SKM-1 (cell line): Measurements from ENCODE around the gene AMER3.

Experiments
- DNase-seq: peaks from one replicate; lab custom pipeline; 2025; ENCODE audit not compliant: unreplicated experiment; lab: John Stamatoyannopoulos, UW

AMER3 gene

DNA sequence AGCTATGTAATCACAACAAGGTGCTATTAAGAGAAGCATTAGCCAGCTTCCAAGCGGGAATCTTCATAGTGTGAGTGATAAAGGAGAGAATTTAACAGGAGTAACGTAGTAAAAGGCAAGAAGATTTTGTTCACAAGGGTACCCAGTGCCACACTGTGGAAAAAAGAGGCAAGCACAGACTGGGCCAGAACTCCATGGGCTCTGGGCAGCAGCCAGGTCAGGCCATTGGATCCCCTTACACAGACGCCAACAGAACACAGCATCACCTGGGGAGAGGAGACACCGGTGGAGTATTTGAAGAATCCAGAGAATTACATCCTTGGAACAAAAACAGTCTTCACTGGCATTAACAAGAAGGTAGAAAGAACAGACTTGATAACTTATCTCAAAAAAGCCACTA is 21.2 kb downstream of the AMER3 start:
- DNase-seq = no peak

DNA sequence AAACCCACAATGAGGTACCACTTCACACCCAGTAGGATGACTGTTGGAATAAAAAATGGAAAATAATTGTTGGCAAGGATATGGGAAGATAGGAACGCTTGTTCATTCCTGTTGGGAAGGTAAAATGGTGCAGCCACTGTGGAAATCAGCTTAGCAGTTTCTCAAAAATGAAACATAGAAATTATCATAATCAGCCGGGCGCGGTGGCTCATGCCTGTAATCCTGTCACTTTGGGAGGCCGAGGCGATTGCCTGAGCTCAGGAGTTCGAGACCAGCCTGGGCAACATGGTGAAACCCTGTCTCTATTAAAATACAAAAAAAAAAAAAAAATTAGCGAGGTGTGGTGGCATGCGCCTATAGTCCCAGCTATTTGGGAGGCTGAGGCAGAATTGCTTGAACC is 23.4 kb downstream of the AMER3 start:
- DNase-seq = no peak

DNA sequence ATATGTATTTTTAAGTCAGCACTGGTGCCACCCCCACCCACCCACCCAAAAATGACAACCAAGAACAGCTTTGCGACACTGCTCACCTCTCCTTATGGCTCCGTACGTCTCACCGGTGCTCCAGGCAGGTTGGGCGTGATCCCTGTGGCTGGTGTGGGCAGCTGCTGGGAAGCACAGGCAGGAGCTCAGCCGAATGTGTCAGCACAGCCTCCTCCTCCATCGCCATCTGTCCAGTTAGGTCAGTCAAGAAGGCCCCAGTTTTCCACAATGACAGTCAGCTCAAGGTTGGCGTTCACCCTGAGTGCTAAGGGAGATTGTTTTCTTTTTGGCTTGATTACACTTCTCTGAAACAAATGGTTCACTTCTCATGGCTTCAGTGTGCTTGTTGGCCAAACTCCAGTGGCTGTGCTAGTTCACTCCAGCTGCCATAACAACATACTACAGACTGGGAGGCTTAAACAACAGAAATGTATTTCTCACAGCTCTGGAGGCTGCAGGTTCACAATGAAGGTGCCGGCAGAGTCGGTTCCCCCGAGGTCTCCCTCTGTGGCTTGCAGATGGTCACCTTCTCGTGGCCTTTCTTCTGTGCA is 30.2 kb downstream of the AMER3 start:
- DNase-seq = no peak

DNA sequence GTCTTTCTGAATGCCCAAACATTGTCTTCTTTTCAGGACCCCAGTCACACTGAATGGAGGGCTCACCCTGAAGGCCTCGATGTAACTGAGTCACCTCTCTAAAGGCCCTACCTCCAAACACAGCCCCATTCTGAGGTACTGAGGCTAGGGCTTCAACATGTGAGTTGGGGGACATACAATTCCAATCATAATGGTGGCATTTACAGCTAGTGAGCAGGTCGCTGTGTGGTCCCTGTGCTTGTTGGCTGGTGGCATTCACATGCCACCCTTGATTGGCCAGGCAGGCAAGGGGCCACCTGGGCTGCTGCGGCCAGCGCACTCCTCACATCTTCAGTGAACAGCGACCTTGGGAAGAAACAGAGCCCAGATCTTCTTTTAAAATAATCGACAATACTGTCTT is 30.7 kb downstream of the AMER3 start:
- DNase-seq = no peak

DNA sequence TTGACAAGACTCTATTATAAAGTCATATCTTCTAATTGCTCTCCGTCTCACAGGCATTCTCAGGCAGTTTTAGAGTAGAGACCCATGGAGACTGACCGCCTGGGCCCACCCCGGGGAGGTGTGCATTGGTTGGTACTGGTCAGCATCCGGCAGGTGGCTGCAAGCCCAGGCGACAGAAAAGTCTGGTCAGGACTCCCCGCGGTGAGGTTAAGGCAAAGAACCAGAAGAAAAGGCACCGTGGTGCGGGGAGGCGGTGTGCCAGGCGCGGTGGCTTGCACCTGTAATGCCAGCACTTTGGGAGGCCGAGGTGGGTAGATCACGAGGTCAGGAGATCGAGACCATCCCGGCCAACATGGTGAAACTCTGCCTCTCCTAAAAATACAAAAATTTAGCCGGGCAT is 32.5 kb downstream of the AMER3 start:
- no peak for DNase-seq

DNA sequence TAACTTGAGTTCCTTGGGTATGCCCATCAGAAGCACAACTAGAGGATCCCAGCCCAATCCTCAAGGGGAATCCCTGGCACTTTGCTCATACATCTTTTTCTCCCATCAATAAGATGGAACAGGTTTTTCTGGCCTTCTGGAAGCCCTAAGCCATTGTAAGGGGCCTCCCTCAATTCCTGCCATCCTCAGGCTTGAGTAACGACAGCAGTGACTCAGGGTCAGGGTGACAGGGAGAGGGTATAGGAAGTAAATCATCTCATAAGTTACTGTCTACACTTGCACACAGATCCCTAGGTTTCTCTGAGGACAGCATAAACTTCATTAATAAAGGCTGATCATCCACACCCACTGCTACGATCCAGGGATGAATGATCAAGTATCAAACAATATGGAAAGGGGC is 35.0 kb downstream of the AMER3 start:
- no peak for DNase-seq

DNA sequence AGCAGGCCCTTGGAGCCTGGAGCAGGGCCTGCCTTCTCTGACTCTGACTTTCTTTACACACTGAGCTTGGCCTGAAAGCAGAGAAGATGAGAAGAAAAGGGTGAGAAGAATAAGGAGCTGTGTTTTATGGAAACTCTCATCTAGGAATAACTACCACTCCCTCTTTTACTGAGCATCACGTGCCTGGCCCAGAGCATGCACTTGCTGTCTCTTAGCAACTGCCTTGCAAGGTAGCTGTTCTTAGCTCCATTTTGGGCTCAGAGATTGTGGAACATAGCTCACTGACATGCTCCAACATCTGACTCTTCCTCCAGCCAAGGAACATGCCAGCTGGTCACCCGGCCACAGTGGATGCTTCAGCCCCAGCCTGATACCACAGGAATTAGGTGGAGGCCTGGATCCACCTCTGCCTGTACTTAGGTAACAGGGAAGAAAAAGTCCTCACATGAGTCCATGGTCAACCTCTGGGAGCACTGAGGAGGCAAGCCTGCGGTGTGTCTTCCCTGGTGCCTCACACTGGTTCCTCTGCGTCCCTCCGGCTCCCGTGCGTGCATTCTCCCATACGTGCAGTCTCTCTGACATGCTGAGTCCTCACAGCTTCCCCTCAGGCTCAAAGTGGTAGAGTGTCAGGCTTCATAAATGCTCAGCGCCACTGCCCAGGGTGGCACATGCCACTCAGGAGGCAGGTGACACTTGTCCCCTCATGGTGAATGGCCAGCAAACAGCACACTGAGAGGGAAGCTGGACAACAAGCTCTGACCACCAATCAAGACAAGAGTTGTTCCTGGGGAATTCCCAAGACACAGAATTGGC is 35.7 kb downstream of the AMER3 start:
- DNase-seq = no peak

DNA sequence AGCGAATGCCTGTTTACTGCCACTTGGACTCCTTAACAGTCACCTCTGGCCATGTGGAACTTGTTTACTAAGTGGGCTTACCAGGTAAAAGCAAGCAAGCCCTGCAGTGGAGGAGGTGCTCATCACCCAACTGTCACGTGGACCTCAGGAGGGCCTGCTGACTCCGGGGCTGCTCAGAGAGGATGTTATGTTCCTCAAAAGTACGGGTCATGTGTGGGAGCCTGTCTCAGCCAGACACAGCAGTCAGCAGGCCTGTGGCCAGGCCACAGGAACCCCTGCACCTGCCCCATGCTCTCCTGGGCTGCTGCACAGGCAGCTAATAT is 36.2 kb downstream of the AMER3 start:
- DNase-seq = no peak

DNA sequence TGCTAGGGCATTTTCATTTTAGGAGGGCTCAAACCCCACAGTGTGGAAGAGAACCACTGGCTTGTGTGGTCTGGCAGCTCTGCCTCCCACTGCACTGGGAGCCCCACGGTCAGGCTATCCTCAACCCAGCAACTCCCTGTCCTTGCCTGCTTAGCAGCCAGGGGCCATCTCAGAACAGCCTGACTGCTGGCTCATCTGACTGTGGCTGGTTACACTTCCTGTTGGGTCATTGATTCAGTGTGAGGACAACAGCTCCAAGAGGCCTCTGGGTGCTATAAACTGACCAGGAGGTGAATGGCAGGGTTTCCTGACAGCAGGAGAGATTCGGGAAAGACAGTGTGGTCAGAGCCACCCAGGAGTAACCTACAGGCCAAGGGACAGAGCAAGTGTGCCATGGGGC is 40.1 kb downstream of the AMER3 start:
- no peak for DNase-seq

DNA sequence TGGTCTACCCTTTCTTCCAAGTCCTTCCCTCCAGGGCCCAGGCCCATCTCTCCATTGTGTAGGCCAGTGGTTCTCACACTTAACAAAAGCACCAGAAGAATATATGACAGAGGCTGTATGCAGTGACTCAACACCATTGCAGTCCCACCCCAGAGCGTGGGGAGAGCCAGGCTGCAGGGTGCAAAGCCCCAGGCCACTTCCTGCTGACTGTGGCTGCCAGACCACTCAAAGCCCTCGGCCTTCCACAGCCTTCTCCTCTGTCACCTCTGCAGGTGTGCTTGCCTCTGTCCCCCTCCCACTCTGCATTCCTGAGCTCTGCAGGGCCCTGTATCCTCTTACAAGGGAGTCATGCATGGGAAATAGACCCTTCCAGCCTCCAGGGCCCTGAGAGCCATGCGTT is 41.0 kb downstream of the AMER3 start:
- no peak for DNase-seq

DNA sequence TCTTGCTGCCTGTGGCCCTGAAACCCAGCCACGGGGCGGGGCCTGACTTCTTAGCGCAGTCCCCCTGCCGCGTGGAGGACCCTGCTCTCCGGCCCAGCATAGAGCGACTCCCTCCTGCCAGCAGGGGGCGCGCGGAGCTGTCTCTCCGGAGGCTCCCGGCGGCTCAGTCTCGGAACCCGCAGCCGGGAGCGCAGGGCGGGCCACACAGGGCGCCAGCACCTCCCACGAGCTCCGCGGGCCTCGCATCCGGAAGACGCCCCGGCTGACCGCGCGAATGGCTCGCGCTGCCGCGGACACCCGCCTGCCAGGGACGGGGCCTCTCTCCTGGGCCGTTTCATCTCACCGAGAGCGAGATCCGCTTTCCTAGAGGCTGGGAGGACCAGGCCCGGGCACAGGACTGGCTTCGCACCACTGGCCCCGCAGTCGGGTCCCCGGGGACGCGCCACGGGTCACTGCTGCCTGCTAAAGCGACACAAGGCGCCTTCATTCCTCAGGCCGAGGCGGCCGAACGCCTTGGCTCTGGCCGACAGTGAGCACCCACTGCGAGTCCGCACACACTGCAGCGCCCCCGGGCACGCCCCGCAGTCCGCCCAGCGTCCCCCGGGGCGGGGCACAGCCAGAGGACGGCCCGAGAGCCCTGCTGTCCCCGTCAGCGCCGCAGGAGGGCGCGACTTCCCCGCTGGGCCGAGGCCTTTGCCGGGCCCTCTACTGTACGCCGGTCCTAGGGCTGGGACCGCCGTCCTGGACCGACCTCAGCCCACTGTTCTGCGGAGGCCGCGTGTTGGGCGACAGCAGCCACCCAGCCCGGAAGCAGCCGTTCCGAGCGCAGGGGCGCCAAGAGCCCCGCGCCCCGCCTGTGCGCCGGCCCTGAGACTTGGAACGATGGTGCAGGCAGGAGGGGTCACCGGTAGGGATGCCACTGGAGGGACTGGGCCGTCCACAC is 42.4 kb downstream of the AMER3 start:
- peak; percentile 44 for DNase-seq

DNA sequence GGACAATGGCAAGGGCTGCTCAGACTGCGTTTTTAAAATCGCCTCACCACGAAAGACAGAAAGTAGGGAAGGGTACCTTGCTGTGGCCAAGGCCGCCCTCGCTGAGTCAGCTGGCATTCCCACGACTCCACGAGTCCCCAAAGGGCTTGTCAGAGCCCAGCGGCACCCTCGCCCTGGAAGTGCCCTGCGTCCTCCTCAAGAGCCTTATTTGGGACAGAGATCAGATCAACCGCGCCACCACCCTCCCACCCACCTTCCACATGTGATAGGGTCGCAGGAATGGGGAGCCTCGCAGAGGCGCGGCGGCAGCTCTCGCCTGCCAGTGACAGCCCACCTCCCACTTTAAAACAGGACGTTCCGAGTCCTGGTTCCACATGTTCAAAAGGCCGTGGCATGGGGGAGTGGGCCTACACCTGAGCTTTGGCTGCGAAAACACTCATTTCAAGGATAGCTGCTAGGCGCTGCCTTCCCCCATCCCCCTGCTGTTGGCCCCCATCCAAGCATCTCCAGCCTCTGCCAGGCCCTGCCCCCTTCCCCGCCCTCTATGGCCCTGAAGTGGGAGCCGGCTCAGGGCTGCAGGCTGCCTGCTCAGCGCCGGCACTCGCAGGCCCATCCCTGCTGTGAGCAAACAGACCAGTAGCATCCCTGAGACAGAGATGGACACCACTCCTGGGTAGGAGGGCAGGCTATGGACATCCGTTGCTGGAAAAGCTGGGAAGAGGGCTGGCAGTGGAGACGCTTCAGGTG is 43.3 kb downstream of the AMER3 start:
- no peak for DNase-seq

DNA sequence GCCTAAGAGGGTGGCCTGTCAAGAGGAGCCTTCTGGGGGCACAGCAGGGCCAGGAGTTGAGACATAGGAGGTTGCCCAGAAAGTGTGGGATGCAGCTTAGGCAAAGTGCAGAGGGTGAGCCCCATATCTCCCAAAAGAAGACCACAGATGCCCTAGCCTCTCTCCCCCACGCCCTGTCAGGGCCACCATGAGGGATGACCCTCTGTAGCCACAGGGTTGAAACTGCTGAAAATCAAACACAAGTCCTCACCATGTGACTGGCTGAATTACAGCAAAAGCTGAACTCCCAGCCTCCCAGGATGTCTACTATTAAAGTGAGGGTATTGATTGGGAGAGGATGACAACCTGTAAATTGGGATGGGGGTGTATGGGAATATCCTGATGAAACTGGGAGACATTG is 44.0 kb downstream of the AMER3 start:
- DNase-seq = no peak

DNA sequence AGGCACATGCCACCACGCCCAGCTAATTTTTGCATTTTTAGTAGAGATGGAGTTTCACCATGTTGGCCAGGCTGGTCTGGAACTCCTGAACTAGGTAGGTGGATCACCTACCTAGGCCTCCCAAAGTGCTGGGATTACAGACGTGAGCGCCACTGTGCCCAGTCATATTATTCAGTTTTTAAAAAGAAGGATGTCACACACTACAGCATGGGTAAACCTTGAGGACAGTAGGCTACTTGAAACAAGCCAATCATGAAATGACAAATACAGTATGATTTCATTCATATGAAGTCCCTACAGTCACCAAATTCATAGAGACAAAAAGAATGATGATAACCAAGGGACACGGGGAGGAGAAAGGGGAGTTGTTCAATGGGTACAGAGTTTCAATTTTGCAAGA is 50.3 kb downstream of the AMER3 start:
- no peak for DNase-seq

DNA sequence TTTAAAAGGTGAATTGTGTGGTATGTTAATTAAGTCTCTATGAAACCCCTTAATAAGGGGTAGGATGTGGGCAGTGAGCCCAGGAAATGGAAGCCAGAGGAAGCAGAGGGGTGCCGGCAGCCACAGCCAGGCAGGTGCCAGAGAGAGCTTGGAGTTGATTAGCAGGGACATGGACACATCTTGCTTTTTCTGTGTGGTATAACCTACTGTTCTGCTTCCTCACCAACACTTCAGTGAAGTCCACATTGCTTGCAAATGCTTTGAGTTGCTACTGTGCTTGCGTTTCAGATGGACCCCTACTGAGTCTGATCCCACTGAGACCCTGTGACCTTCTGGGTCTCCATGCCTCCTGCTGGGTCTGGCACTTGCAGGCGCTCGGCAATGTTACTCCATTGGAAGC is 51.0 kb downstream of the AMER3 start:
- no peak for DNase-seq

DNA sequence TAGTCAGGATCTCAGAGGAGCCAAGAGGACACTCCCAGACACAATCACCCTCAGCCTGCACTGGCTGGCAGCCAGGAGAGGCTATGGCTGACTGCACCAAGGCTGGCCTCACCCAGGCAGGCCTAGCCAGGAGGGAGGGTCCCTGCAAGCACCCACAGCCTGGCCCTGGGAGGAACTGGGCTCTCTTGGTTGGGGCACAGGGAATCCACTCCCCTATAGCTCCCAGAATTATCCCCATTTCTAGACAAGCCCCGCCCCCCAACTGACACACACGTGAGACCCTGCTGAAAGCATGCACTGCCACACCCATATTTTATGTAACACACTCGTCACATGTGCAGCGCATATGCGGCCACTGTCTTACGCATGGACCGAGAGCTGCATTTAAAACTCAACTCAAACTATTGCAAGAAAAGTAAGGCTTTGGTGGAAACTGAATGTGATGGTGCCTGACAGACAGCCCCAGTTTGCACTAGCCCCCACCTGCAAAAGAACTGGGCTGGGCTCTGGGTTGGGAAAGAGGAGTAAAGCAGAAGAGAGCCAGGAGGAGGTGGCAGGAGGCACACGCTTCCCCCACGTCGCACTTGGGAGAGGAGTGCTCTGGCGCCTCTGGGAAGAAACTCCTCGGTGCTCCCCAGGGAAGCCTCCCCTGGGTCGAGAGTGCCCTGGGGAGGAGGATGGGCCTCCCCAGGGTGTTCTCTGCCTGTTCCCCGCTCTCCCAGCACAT is 52.5 kb downstream of the AMER3 start:
- DNase-seq = no peak

DNA sequence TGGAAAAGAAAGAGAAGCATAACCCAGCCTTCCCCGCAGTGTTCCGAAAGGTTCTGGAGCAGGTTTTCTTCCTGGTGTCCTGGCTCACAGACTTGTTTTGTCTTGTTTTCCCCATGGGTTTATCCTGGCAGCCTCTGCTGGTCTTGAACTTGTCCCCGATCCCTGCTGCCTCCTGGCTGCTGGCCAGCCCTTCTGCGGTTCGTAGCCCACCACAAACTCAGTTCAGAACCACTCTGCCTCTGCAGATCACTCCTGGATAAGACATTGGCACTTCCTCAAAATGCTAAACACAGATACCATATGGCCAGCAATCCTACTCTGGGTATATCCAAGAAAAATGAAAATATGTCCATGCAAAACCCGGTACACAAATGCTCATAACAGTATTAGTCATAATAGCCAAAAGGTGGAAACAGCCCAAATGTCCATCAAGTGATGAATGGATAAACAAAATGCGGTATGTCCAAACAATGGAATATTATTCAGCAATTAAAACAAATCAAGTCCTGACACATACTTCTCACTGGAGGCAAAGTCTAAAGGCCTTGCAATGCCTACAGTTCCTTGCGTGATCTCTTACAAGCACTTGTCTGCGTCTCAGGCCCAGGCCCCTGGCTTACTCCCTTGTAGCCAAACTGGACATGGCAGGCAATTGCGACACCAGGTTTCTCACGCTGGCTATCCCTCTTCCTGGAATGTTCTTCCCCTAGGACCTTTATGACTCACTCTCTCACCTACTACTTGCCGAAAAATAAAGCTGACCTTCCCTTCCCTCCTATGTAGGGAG is 53.3 kb downstream of the AMER3 start:
- peak; percentile 21 for DNase-seq

DNA sequence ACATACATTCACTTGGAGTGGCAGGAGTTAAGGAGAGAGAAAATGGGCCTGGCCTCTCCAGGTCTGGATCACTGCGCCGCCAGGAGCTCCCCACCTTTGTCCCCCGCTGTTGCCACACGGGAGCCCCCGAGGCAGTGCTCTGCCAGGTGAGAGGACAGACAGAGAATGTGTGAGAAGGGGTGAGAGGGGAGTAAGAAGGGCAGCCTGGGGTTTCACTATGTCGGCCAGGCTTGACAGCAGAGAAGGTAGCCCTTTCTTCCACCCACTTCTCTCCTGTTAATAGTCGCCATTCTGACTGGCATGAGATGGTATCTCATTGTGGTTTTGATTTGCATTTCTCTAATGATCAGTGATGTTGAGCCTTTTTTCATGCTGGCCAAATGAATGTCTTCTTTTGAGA is 55.1 kb downstream of the AMER3 start:
- no peak for DNase-seq

DNA sequence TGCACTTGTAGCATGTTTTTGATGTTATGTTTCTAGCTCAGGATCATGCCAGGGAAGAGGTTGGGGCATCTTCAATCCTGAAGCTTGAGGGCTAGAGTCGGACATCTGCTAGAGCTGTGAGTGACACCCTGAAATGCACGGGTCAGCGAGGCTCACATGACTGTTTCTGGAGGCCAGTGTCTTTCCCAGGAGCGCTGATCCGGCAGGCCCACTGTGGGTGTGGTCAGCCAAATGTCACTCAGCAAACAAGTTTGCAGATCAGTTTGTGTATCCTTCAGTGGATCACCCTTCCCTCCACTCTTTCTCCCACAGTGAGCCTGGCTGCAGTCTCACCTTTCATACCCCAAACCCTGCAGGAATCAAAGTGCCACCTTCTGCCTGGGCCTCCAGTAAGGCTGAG is 58.4 kb downstream of the AMER3 start:
- DNase-seq = no peak
